Measurements from ENCODE around the gene SVIP.

The SVIP gene, protein sequence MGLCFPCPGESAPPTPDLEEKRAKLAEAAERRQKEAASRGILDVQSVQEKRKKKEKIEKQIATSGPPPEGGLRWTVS

GRCh38 chr11:22829231-22830081, at the start of gene SVIP:
Gene SVIP, minus strand, starts transcription at chr11:22829801. Its CDS starts 53 bp downstream, at chr11:22829748.
- DNase-seq (ENCODE audit: low read depth), result peak; percentile 41

DNA sequence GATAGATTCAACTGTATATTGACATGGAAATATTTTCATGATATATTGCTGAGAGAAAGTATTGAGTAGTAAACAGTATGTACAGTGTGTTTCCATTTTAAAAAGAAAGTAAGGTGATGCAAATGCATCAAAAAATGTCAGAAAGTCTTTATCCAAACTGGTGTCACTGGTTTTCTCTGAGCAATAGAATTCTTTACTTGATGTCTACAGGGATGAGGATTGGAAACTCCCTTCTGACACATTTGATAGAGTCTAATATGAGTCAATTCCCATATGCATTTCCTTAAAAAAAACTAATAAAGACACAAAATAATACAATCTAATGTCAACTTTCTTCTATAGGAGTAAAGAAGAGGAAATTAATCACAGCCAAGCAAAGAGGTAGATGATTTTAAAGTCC, 49.0 kb upstream of the SVIP start:
- no peak for DNase-seq (ENCODE audit: low read depth)

- no peak for DNase-seq (ENCODE audit: low read depth)
These were observed 48.4 kb upstream of the SVIP start for GRCh38 chr11:22878039-22878438.

DNA sequence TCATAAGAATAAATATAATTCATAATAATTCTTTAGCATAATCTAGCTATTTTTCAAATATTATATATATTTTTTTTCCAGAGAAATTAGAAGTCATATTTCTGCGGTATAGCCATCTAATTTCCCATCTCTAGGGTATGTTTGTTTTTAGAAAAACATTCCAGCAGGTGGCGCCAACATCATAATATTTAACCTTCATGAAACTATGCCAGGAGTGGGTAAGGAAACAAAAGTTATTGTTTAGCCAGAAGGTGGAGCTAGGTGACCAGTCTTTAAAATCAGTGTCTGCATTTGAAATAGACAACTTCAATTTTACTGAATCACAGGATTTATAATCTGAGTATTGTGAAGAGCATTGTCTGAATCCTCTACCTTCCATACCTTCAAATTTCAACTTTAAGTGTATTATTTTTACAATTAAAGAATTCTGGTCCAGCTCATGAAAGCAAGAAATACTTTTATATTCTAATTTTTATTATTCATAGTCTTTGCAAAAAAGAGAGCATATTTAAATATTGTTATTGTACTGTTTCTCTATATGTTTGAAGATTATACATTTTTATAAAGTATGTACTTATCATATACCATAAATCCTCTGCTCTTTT, 46.4 kb upstream of the SVIP start:
- peak; percentile 67 for DNase-seq (ENCODE audit: low read depth)

DNA sequence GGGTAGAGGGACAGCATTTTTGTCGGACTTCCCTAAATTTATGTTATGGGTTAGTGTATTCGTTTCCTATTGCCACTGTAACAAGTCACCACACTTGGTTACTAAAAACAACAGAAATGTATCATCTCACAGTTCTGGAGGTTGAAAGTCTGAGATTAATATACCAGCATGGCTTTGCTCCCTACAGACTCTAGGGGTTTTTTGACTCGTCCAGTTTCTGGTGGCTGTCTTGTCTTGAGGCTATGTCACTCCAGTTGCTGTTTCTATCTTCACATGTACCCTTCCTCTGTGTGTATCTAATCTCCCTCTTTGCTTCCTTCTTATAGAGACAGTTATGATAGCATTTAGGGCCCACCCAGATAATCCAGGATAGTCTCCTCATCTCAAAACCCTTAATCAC, 39.7 kb upstream of the SVIP start:
- no peak for DNase-seq (ENCODE audit: low read depth)

GRCh38 chr11:22860241-22860640, 30.6 kb upstream of the SVIP start, which contains the start of gene CCDC179:
Gene CCDC179, minus strand, starts transcription at chr11:22860474. Its CDS starts 53 bp downstream, at chr11:22860421.
- no peak for DNase-seq (ENCODE audit: low read depth)

DNA sequence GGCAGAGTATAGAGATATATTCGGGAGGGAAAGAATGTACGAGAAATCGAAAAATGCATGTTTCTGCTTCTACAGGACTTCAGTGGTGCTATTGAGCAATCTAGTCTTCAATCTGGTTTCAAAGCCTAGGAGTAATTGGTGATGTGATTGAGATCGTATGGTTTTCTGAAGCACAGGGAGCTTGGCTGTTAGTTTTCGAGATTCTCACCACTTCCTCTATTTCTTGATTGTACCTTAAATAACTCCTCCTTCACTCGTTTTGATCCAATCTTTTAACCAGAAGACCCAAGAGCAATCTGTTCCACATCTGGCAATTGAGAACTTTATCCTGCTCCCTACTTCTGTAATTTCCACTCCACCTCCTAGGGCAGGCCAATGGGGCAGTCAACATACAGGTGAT, 30.2 kb upstream of the SVIP start:
- no peak for DNase-seq (ENCODE audit: low read depth)

- DNase-seq (ENCODE audit: low read depth), result no peak
These were observed 21.9 kb upstream of the SVIP start for GRCh38 chr11:22851477-22851876.

- no peak for DNase-seq (ENCODE audit: low read depth)
These were observed 17.1 kb upstream of the SVIP start for GRCh38 chr11:22846726-22847125.

GRCh38 chr11:22832315-22833015, 2.9 kb upstream of the SVIP start:
- no peak for DNase-seq (ENCODE audit: low read depth)

DNA sequence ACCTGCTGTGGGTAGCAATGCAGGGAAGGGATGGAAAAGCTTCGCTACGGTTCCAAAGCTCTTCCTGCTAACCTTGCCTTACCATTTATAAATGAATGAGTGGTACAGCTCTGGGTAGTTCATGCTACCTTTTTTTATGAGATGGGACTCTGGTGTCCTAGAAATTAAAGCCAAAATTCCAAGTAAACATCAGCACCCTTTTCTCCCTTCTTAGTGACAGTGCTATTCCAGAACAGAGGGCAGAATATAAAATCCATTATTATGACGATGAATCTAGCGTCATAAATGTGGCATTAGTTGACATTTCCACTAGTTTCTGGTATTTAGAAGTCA, 447 bp upstream of the SVIP start:
- DNase-seq (ENCODE audit: low read depth), result no peak

- no peak for DNase-seq (ENCODE audit: low read depth)
These were observed 1.2 kb downstream of the SVIP start for GRCh38 chr11:22828373-22828772.

GRCh38 chr11:22822203-22822602, 7.4 kb downstream of the SVIP start:
- DNase-seq (ENCODE audit: low read depth), result no peak

DNA sequence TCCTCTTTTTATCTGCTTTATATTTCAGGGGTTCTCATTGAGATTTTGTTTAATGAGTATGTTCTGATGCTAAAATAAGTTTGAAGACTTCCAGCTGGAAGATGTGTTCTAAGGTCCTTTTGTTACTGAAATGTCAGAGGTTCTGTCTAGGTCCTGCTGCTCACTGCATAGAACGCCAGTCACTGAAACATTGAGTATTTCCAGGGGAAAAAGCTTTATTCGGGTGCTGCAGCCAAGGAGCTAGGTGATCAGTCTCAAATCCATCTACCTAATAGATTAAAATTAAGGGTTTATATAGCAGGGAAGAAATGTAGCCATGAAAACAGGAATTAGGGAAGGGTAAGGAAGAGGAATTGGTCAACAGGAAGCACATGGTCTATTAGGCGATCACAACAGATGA, 19.7 kb downstream of the SVIP start:
- DNase-seq (ENCODE audit: low read depth), result no peak

GRCh38 chr11:22808571-22809197, 20.9 kb downstream of the SVIP start:
- no peak for DNase-seq (ENCODE audit: low read depth)

DNA sequence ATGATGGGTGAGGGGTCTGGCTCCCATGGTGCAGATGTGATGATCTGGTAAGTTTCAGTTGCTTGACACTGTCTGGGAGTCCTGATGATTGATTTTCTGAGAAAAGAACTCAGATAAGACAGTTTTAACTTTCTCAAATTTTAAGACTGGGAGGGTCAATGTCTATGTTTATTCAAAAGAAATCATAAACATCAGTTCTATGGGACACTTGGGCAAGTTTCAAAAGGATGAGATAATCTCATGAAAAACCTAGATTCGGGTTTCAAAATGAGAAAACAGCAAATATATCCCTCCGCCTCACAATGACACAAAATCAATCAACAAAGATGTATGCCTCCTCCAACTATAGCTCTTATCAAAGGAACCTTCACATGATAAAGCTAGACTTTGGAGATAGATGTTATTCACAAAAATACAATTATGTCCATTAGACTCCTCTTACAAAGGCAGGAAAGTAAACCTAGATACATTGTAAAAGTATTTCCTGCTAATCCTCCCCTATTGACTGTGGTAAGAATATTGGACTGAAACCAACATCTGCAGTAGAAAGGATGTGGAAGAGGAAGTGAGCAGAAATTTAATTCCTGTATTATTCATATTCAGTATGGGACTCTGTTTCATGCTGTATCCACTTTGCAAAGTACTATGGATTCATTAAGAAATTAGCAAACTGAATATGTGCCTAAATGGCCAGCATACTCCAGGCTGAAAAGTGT, 21.6 kb downstream of the SVIP start:
- no peak for DNase-seq (ENCODE audit: low read depth)

DNA sequence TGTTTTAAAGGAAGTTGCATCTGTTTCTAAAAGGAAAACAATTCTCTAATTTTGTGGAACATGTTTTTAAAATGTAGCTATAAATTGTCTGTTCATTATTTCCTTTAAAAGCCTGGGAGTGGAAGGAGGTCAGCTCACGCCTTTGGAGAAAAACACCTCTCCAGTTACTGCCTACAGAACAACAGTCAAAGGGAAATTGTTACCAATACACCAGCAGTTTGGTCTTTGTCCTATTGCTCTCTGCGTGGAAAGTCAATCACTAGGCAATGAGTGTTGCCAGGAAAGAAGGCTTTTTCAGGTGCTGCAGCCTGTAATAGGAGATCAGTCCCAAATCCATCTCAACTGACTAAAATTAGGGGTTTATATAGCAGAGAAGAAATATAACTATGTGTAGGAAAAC, 22.2 kb downstream of the SVIP start:
- DNase-seq (ENCODE audit: low read depth), result no peak

GRCh38 chr11:22802861-22803260, 26.7 kb downstream of the SVIP start:
- DNase-seq (ENCODE audit: low read depth), result no peak

DNA sequence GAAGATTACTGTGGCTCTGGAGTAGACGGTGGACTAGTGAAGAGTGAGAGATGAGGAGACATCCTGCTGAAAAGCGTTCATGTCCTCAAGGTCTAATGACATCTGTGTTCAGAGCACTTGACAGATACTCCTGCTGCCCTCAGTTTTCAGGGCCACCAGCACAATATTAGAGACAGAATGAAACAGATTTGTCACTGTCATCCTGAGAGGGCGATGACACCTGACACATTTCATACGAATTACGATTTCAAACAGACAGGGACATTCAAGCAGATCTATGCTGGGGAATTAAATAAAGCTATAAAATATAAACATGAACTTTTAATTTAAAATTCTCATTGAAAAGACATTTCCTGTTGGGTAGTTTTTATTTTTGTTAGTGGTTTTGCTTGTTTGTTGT, 29.1 kb downstream of the SVIP start:
- no peak for DNase-seq (ENCODE audit: low read depth)

GRCh38 chr11:22798901-22799300, 30.7 kb downstream of the SVIP start:
- no peak for DNase-seq (ENCODE audit: low read depth)

- DNase-seq (ENCODE audit: low read depth), result no peak
These were observed 32.6 kb downstream of the SVIP start for GRCh38 chr11:22797047-22797446.

GRCh38 chr11:22795914-22796313, 33.7 kb downstream of the SVIP start:
- DNase-seq (ENCODE audit: low read depth), result no peak

Measured in GM04504 (cell line).